ENCODE measurements around the gene TMEM213.
"Not testable (repeated sequence)": the region's sequence is repeated elsewhere in the genome, so short reads cannot be mapped to it uniquely, and the experiment has no call there.

TMEM213 gene

GRCh38 chr7:138785587-138786437 is 12.0 kb upstream of the TMEM213 start:
- peak overlapping the region; percentile 12 for H3K4me3 ChIP-seq (ENCODE audit: control insufficient read depth, low read depth, low read length)
- no peak for DNase-seq (ENCODE audit: low read depth)
- no peak for TF ChIP-seq CTCF (IDR thresholded peaks at IDR 0.05; ENCODE audit: control insufficient read depth, insufficient read depth, low read depth, low read length, missing control alignments)

- DNase-seq (ENCODE audit: low read depth) = no peak
- no peak for TF ChIP-seq CTCF (IDR thresholded peaks at IDR 0.05; ENCODE audit: control insufficient read depth, insufficient read depth, low read depth, low read length, missing control alignments)
- no peak overlapping the region for H3K4me3 ChIP-seq (ENCODE audit: control insufficient read depth, low read depth, low read length)
Observed at GRCh38 chr7:138796038-138796615, 1.7 kb upstream of the TMEM213 start.

- not testable (repeated sequence) for H3K4me3 ChIP-seq (ENCODE audit: control insufficient read depth, low read depth, low read length); DNase-seq (ENCODE audit: low read depth)
Observed at GRCh38 chr7:138797046-138797445, 748 bp upstream of the TMEM213 start.

GRCh38 chr7:138798836-138799235 is 1.0 kb downstream of the TMEM213 start:
- TF ChIP-seq CTCF (IDR thresholded peaks at IDR 0.05; ENCODE audit: control insufficient read depth, insufficient read depth, low read depth, low read length, missing control alignments) = no peak
- H3K4me3 ChIP-seq (ENCODE audit: control insufficient read depth, low read depth, low read length) = no peak overlapping the region
- no peak for DNase-seq (ENCODE audit: low read depth)

- no peak for DNase-seq (ENCODE audit: low read depth)
- no peak for TF ChIP-seq CTCF (IDR thresholded peaks at IDR 0.05; ENCODE audit: control insufficient read depth, insufficient read depth, low read depth, low read length, missing control alignments)
- no peak overlapping the region for H3K4me3 ChIP-seq (ENCODE audit: control insufficient read depth, low read depth, low read length)
Observed at GRCh38 chr7:138799336-138800000, 1.7 kb downstream of the TMEM213 start.

- TF ChIP-seq CTCF (IDR thresholded peaks at IDR 0.05; ENCODE audit: control insufficient read depth, insufficient read depth, low read depth, low read length, missing control alignments) = no peak
- DNase-seq (ENCODE audit: low read depth) = no peak
- no peak overlapping the region for H3K4me3 ChIP-seq (ENCODE audit: control insufficient read depth, low read depth, low read length)
Observed at GRCh38 chr7:138801256-138801655, 3.5 kb downstream of the TMEM213 start.

GRCh38 chr7:138802706-138803105 is 4.9 kb downstream of the TMEM213 start:
- H3K4me3 ChIP-seq (ENCODE audit: control insufficient read depth, low read depth, low read length) = no peak overlapping the region
- TF ChIP-seq CTCF (IDR thresholded peaks at IDR 0.05; ENCODE audit: control insufficient read depth, insufficient read depth, low read depth, low read length, missing control alignments) = no peak
- no peak for DNase-seq (ENCODE audit: low read depth)
